ENCODE results near the gene STYK1.

- TF ChIP-seq, protein P1, sequence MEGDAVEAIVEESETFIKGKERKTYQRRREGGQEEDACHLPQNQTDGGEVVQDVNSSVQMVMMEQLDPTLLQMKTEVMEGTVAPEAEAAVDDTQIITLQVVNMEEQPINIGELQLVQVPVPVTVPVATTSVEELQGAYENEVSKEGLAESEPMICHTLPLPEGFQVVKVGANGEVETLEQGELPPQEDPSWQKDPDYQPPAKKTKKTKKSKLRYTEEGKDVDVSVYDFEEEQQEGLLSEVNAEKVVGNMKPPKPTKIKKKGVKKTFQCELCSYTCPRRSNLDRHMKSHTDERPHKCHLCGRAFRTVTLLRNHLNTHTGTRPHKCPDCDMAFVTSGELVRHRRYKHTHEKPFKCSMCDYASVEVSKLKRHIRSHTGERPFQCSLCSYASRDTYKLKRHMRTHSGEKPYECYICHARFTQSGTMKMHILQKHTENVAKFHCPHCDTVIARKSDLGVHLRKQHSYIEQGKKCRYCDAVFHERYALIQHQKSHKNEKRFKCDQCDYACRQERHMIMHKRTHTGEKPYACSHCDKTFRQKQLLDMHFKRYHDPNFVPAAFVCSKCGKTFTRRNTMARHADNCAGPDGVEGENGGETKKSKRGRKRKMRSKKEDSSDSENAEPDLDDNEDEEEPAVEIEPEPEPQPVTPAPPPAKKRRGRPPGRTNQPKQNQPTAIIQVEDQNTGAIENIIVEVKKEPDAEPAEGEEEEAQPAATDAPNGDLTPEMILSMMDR (IDR thresholded peaks at IDR 0.05; ENCODE audit: insufficient read depth, low read length, poor library complexity, severe bottlenecking) = no peak
- TF ChIP-seq EZH2phosphoT487 (conservative IDR thresholded peaks at IDR 0.05; ENCODE audit: low read length) = no peak
Observed at GRCh38 chr12:10709808-10710207, 36.0 kb upstream of the STYK1 start.
